ENCODE results near the gene PRSS53. TPM values are rescaled to one million over a fixed set of nuclear protein-coding genes. Genes with fewer than 3 reads are reported as not detected.

Gene PRSS53
- total RNA-seq, 1 experiment from 2014 or later: 3.4 TPM

- no peak for DNase-seq (ENCODE audit: low read depth, low spot score)
- intact Hi-C loops (cut with micrococcal nuclease; ENCODE audit: unreplicated experiment): no loop called here
- ATAC-seq: no peak
- in situ Hi-C loops (cut with HindIII; ENCODE audit: low pct_unique_long_range_greater_than_20kb, low sequenced_read_pairs): no loop called here
- CTCF ChIA-PET: no interaction called here
- H3K4me1 ChIP-seq (ENCODE audit: control insufficient read depth, insufficient read depth, low read length): 0 out of 2 replicates have a peak, but pooled peaks cover 4% of the 10 kb centered on the region
- POLR2A ChIA-PET: no interaction called here
- peaks cover 6% of the 10 kb centered on the region for H3K36me3 ChIP-seq (ENCODE audit: control insufficient read depth, insufficient read depth, low read length)
- no peak overlapping the region for H3K27ac ChIP-seq (ENCODE audit: low read length)
- H3K27me3 ChIP-seq (ENCODE audit: control insufficient read depth, insufficient read depth, low read length): no peaks in the 10 kb centered on the region
- H3K9me3 ChIP-seq (ENCODE audit: control insufficient read depth, insufficient read depth, low read depth, low read length): no peaks in the 10 kb centered on the region
- TF ChIP-seq TCF7L2 (IDR thresholded peaks at IDR 0.05; ENCODE audit: low read depth, low read length) (no peak), POLR2AphosphoS5 (IDR thresholded peaks at IDR 0.05; ENCODE audit: low read depth, low read length) (no peak), CTCF (IDR thresholded peaks at IDR 0.05) (no peak), REST (IDR thresholded peaks at IDR 0.05; ENCODE audit: insufficient read depth in 1 of 2, low read depth in 2 of 2, low read length in 1 of 2) (no peak), SIN3A (IDR thresholded peaks at IDR 0.05; ENCODE audit: borderline replicate concordance, insufficient read depth, low read depth, low read length) (no peak)
- no TSS peak for BruUV-seq (replicated peaks)
- no peak overlapping the region for H3K4me3 ChIP-seq (ENCODE audit: low read depth in 2 of 2, low read length in 2 of 2)
These were observed 10.0 kb downstream of the PRSS53 start for GRCh38 chr16:31078597-31079341.

DNA sequence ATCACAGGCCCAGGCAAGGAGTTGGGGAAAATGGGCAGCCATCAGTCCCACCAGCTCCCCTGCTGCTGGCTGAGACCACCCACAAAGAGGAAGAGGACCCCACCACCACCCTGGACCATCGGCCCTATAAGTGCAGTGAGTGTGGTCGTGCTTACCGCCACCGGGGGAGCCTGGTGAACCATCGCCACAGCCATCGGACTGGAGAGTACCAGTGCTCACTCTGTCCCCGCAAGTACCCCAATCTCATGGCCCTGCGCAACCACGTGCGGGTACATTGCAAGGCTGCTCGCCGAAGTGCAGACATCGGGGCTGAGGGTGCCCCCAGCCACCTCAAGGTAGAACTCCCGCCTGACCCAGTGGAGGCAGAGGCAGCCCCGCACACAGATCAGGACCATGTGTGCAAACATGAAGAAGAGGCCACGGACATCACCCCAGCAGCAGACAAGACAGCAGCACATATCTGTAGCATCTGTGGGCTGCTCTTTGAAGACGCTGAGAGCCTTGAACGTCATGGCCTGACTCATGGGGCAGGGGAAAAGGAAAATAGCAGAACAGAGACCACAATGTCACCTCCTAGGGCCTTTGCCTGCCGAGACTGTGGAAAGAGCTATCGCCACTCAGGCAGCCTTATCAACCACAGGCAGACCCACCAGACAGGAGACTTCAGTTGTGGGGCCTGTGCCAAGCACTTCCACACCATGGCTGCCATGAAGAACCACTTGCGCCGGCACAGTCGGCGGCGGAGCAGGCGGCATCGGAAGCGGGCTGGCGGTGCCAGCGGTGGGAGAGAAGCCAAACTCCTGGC is 10.9 kb downstream of the PRSS53 start:
- intact Hi-C loops (cut with micrococcal nuclease; ENCODE audit: unreplicated experiment): no loop called here
- in situ Hi-C loops (cut with HindIII; ENCODE audit: low pct_unique_long_range_greater_than_20kb, low sequenced_read_pairs): no loop called here
- POLR2A ChIA-PET: no interaction called here

More for the DNA sequence above, 10.9 kb downstream of the PRSS53 start:
- ATAC-seq (no peak), DNase-seq (ENCODE audit: low read depth, low spot score) (no peak)
- Histone ChIP-seq H3K9me3 (ENCODE audit: control insufficient read depth, insufficient read depth, low read depth, low read length) (no peaks in the 10 kb centered on the region), H3K27ac (ENCODE audit: low read length) (no peak overlapping the region), H3K36me3 (ENCODE audit: control insufficient read depth, insufficient read depth, low read length) (peaks cover 8% of the 10 kb centered on the region), H3K4me3 (ENCODE audit: low read depth in 2 of 2, low read length in 2 of 2) (no peak overlapping the region), H3K27me3 (ENCODE audit: control insufficient read depth, insufficient read depth, low read length) (no peaks in the 10 kb centered on the region), H3K4me1 (ENCODE audit: control insufficient read depth, insufficient read depth, low read length) (0 out of 2 replicates have a peak, but pooled peaks cover 4% of the 10 kb centered on the region)
- no TSS peak for BruUV-seq (replicated peaks)
- CTCF ChIA-PET: no interaction called here
- no peak for TF ChIP-seq REST (IDR thresholded peaks at IDR 0.05; ENCODE audit: insufficient read depth in 1 of 2, low read depth in 2 of 2, low read length in 1 of 2)
- TF ChIP-seq TCF7L2 (IDR thresholded peaks at IDR 0.05; ENCODE audit: low read depth, low read length): no peak
- TF ChIP-seq CTCF (IDR thresholded peaks at IDR 0.05): no peak
- TF ChIP-seq POLR2AphosphoS5 (IDR thresholded peaks at IDR 0.05; ENCODE audit: low read depth, low read length): no peak
- no peak for TF ChIP-seq SIN3A (IDR thresholded peaks at IDR 0.05; ENCODE audit: borderline replicate concordance, insufficient read depth, low read depth, low read length)
